ENCODE results near the gene ME1.
A peak's percentile ranks its signal among the peaks of the same experiment; 100 is the strongest.
"Not testable (repeated sequence)": the region's sequence is repeated elsewhere in the genome, so short reads cannot be mapped to it uniquely, and the experiment has no call there.

ME1 gene

DNA sequence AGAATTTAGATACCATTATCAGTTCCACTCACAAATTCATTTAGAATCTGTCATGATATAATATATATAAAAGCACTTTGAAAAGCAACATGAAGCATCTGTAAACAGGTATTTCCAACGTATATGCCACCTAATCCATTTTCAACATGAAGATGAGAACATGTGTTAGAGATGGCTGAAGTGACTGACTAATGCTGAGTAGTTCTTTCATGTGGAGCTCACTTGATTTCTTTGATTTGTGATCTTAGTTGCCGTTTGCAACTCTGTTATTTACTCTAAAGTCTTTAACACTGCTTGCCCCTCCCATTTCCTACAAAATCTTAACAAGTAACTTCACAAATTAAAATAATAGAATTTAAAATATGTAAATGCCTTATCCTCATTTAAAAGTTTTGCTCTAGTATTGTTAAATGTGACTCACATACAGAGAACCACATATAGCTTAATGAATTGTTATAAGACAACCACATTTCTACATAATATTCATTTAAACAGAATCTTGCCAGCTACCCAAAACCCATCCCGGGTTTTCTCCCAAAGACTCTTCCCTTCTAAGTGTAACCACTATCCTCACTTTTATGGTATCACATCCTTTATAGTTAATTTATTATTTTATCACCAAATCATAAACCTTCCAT is 78.3 kb downstream of the ME1 start:
- DNase-seq = no peak

DNA sequence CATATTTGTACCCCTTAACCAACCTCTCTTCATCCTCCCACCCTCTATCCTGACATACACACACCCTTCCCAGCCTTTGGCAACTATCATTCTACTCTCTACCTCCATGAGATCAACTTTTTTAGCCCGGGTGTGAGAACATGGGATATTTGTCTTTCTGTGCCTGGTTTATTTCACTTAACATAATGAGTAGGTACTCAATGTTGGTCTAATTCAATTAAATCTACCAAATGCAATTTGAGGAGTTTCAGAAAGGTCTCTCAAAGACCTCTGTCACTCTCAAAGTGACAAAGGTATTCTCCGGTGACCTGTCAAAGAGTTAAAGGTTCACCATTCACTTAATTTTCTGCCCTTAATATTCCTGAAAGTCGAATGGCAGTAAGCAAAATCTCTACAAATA is 87.7 kb downstream of the ME1 start:
- DNase-seq = no peak

DNA sequence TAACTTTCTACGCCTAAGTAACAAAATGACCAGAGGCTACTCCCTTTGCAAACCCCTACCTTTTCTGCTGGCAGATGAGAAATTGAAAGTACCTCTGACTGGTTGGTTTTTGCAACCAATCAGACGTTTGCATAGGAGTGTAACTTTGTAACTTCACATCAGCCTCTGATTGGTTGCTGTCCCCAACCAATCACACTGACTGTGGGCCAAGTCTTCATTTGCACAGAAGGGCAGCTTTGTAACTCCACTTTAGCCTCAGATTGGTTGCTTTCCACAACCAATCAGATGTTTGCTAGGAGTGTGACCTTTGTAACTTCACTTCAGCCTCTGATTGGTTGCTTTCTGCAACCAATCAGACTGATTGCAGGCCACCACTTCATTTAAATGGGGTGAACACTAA is 89.1 kb downstream of the ME1 start:
- no peak for DNase-seq

DNA sequence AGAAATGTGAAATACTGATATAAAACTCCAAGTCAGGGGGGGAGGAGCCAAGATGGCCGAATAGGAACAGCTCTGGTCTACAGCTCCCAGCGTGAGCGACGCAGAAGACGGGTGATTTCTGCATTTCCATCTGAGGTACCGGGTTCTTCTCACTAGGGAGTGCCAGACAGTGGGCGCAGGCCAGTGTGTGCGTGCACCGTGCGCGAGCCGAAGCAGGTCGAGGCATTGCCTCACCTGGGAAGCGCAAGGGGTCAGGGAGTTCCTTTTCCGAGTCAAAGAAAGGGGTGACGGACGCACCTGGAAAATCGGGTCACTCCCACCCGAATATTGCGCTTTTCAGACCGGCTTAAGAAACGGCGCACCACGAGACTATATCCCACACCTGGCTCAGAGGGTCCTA is 96.9 kb downstream of the ME1 start:
- not testable (repeated sequence) for DNase-seq

DNA sequence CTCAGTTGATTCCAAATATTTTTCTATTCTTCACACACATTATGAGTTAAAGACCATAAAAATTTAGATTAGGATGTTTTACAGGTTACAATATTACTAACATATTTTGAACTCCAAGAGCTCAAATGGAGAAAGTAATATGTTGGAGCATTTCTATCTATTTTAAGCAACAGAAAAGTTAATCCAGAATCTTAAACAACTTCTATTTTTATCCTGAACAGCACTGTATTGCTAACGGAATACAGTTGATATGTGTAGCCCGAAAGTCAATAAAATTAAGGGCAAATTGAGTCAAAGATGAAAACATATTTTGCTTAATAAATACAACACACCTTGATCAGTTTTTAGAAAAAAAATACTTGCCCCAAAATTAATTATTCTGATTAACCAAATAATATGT is 97.4 kb downstream of the ME1 start:
- no peak for DNase-seq

DNA sequence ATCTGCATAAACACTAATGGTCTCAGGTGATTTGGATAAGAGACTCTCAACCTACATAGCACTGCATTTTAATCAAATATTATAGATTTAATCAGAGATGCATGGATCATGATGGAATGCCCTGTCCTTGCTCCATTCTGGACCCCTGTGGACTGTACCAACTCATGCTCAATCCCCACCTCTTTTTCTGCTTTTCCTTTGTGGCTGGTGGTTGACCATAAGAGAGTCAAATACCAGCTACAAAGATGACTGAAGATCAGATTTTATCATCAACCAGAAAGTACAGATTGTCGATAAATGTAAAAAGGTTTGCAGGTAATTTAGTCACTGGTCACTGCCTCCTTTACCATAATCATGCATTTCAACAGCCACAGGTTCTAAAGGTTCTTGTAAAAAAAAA is 116.2 kb downstream of the ME1 start:
- no peak for DNase-seq

- no peak for DNase-seq
Measured at GRCh38 chr6:83313882-83314281, 117.0 kb downstream of the ME1 start.

- DNase-seq = no peak
Measured at GRCh38 chr6:83311231-83311630, 119.6 kb downstream of the ME1 start.

GRCh38 chr6:83310046-83310445 is 120.8 kb downstream of the ME1 start:
- no peak for DNase-seq

DNA sequence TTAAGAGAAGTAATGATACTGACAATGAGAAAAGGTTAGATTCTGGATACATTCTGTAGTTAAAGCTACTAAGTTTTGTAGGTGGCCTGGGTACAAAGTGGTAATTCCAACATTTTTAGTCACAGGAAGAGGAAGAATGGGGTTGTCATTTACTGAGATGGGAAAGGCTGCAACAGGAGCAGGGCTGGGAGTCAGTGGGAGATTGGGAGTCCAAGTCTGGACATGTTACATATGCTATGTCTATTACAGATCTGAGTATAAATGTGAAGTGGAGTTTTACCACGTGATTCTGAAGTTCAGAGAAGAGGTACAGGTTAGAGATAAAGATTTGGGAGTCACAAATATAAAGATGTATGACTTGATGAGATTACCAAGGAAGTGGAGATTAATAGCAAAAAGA is 121.5 kb downstream of the ME1 start:
- DNase-seq = no peak

DNA sequence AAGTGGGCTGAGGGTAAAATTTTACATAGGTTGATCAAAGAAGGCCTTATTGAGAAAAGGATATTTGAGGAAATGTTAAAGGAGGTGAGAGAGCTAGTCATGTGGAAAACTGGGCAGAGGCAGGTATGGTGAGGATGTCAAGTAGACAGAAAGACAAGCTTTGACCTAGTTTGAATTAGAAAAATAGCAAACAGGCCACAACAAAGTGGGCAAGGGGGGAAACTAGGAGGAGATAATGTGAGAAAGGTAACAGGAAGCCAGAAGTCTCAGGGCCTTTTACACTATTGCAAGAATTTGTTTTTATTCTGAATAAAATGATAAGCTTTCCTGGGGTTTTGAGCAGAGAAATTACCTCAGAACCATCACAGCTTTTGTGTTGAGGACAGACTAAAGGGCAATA is 122.0 kb downstream of the ME1 start:
- peak; percentile 15 for DNase-seq

DNA sequence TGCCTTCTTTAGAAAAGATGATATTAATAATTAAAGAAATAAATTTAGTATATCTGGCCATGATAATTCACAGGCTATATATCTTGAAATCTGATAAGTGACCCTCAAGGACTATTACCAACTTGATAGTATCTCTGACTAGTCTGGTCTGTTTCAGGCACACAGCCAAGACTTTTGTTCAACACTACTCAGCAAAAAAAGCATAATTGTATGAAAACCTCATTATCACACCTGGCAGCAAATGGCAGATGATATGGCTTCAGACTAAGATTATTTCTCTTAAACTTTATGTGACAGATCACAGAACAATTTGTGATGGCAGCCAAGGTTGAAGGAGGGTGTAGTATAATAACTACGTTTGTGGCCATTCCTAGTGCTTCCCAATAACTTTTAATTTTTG is 123.0 kb downstream of the ME1 start:
- DNase-seq = no peak

DNA sequence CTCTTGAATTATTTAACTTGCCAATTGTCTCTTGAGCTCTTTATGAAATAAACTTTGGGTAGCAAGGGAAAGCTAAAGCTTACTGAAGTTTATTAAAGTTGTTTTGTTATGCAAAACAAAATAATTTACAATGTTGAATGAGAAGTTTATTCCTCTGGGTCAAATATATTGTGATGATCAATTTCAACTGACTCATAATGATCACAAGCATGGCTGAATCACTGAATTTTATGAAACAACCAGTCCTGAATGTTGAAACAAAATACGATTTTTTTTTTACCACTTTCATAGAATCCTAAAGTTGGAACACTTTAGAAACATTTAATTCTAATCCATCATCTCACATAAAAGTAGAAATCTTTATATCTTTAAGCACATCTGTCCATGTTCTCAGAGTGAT is 127.4 kb downstream of the ME1 start:
- no peak for DNase-seq

- no peak for DNase-seq
Measured at GRCh38 chr6:83294676-83295075, 136.2 kb downstream of the ME1 start.

DNA sequence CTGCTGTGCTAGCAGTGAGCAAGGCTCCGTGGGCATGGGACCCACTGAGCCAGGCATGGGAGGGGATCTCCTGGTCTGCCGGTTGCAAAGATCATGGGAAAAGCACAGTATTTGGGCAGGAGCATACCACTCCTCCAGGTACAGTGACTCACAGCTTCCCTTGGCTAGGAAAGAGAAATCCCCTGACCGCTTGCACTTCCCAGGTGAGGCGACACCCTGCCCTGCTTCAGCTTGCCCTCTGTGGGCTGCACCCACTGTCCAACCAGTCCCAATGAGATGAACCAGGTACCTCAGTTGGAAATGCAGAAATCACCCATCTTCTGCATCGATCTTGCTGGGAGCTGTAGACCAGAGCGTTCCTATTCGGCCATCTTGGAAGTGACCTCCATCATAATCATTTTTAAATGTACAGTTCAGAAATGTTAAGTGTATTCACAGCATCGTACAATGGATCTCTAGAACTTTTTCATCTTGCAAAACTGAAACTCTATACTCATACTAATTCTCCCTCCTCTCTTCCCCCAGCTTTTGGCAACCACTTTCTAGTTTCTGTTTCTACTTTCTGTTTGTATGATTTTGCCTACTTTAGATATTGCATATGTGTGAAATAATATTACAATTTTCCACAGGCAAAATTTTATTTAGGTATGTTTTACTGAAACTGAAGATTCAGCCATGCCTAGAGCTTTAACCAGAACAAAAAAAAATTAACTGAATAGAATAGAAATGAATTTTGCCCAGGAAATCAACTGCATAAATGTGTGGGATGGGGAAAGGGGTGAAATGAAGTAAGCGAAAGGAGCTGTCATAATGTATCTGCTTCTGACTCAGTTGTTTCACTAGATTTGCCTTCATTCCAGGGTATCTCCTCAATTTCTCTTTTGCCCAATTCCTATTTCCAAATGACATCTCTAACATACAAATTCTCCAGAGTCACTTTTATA is 137.7 kb downstream of the ME1 start:
- DNase-seq = no peak

- not testable (repeated sequence) for DNase-seq
Measured at GRCh38 chr6:83287298-83287697, 143.6 kb downstream of the ME1 start.

- no peak for DNase-seq
Measured at GRCh38 chr6:83285917-83286316, 144.9 kb downstream of the ME1 start.

DNA sequence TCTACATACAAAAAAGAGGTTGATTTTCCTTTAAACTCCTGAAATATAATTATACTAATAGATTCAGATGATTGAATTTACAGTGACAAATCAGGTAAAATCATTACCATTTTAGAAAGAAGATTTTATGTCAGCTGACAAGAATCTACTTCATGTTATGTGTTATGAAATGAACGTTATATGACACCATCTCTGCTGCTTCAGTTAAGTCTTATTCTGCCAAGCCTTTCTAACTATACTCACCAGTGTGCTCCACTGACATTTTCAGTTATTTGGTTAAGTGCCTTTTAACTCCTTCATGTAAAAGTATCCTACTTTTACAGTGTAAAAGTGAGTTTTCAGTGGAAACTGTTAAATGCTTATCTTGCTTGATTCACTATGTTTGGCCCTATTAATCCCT is 157.3 kb downstream of the ME1 start:
- no peak for DNase-seq

GRCh38 chr6:83270971-83271719 is 159.7 kb downstream of the ME1 start:
- no peak for DNase-seq

GRCh38 chr6:83265384-83265783 is 165.5 kb downstream of the ME1 start:
- DNase-seq = no peak

DNA sequence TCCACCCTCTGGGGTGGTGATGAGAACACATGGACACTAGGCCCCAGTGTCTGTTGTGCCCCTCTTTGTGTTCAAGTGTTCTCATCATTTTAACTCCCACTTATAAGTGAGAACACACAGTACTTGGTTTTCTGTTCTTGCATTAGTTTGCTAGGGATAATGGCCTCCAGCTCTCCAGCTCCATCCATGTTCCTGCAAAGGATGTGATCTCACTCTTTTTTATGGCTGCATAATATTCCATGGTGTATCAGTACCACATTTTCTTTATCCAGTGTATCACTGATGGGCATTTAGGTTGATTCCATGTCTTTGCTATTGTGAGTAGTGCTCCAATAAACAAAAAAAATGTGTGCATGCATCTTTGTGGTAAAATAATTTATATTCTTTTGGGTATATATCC is 170.3 kb downstream of the ME1 start:
- DNase-seq = no peak

GRCh38 chr6:83258517-83258916 is 172.3 kb downstream of the ME1 start:
- no peak for DNase-seq

DNA sequence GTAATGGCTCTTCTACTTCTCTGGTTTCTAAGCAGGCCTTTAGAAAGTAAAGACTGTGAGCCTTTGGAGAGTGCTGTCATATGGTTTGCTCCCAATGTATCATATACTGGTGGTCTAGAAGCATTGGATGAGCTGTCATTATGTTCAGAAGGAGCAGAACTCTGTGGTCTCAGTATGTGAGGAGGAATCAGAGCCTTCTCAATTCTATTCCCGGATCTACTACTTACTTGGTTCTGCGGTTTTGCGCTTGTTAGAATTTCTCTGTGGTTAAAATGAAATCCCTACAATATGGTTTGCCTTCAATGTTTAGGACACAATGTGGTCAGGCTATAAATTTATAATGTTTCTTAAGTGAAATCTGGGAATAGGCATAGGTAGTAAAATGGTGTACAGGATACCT is 173.1 kb downstream of the ME1 start:
- no peak for DNase-seq

DNA sequence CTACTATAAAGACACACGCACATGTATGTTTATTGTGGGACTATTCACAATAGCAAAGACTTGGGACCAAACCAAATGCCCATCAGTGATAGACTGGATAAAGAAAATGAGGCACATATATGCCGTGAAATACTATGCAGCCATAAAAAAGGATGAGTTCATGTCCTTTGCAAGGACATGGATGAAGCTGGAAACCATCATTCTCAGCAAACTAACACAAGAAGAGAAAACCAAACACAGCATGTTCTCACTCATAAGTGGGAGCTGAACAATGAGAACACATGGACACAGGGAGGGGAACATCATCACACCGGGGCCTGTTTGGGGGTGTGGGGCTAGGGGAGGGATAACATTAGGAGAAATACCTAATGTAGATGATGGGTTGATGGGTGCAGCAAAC is 174.1 kb downstream of the ME1 start:
- not testable (repeated sequence) for DNase-seq

Measured in CD4-positive, alpha-beta T cell treated with Interleukin-12 subunit alpha and Interleukin-12 subunit beta, for 1 hour (primary cell).